ENCODE measurements around the gene UFD1.

The UFD1 gene

DNA sequence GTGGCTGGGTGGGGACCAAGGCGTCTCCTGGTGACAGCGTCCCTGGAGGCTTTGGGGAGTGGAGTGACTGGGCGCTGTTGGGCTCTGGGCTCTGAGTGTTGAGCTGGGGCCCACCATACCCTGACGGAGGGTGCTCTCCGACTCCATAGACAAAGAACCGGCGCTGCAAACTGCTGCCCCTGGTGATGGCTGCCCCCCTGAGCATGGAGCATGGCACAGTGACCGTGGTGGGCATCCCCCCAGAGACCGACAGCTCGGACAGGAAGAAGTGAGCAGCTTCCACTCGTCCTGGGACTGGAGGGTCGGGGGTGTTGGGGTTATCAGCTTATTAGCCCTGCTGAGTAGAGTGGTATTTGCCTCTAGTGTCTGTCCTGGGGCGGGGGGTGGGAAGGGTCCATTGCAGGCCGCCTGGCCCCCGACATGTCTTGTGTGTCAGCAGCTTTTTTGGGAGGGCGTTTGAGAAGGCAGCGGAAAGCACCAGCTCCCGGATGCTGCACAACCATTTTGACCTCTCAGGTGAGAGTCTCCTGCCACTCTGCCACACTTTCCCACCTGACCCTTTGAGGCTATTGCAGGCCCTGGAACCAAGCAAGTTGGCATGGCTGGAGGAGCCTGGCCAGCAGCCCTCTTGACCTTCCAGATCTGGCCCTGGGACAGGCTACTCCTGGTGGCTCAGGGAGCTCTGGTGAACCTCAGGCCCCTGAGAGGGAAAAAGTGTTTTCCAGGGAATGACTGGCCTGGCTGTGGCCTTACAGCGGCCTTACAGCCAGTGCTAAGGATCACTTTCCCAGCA is 37.6 kb upstream of the UFD1 start:
- DNase-seq = no peak

GRCh38 chr22:19515654-19516377 is 36.8 kb upstream of the UFD1 start:
- no peak for DNase-seq

- no peak for DNase-seq
Measured at GRCh38 chr22:19514831-19515565, 36.0 kb upstream of the UFD1 start.

DNA sequence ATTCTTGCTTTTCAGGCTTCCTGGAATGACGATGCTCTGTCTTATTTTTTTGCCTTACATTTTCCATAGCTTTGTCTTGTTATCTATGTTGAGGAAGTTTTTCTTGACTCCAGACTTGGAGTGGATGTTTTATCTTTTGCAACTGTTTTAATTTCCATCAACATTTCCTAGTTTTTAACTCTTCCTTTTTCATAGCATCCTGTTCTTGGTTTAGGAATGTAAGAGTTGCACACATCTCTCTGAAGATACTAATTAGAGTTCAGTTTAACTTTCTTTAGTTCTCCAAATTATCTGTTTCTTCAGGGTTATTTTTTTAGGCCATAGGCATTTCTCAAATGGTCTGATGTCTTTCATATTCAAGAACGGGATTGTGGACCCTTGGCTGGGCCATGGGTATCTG is 34.8 kb upstream of the UFD1 start:
- DNase-seq = no peak

DNA sequence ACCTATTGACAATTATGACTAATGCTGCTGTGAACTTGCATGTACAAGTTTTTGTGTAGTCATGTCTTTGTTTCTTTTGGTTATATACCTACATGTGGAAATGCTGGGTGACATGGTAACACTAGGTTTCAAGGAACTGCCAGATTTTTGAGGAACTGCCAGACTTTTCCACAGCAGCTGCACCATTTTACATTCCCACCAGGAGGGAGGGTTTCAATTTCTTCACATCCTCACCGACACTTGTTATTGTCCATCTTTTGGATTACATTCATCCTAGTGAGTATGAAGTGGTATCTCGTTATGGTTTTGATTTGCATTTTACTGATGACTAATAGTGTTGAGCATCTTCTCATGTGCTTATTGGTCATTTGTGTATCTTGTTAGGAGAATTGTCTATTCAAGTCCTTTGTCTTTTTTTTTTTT is 31.9 kb upstream of the UFD1 start:
- DNase-seq = no peak

DNA sequence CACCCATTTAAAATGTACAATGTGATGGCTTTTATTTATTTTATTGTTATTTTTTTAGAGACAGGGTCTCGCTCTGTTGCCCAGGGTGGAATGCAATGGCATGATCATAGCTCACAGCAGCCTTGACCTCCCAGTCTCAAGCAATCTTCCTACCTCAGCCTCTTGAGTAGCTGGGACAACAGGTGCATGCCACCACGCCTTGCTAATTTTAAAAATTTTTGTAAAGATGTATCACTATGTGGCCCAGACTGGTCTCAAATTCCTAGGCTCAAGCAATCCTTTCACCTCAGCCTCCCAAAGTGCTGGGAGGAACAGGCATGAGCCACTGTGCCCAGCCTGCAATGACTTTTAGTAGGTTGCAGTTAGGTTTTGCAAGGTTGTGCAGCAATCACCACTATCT is 30.9 kb upstream of the UFD1 start:
- DNase-seq = no peak

- DNase-seq = no peak
Measured at GRCh38 chr22:19509191-19509590, 30.2 kb upstream of the UFD1 start.

GRCh38 chr22:19508024-19508776 is 29.2 kb upstream of the UFD1 start:
- no peak for DNase-seq

- no peak for DNase-seq
Measured at GRCh38 chr22:19507534-19507861, 28.5 kb upstream of the UFD1 start.

DNA sequence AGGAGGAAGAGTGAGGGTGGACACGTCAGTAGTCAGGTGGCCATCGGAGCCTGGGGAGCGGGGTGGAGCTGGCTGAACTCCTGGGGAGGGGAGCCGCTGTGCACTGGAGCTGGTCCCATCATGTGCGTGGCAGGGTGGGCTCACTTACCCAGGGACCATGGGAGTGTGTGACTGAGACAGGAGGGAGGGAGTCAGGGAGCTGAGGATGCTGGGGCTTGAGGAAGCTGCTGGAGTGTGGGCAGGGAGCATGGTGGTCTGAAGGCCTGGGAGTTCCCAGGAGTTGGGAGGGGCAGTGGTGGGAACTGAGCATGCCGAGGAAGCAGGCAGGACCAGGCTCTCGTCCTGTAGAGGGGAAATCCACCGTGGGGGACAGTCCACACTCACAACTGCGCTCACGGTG is 27.2 kb upstream of the UFD1 start:
- no peak for DNase-seq

GRCh38 chr22:19505735-19506126 is 26.7 kb upstream of the UFD1 start:
- no peak for DNase-seq

DNA sequence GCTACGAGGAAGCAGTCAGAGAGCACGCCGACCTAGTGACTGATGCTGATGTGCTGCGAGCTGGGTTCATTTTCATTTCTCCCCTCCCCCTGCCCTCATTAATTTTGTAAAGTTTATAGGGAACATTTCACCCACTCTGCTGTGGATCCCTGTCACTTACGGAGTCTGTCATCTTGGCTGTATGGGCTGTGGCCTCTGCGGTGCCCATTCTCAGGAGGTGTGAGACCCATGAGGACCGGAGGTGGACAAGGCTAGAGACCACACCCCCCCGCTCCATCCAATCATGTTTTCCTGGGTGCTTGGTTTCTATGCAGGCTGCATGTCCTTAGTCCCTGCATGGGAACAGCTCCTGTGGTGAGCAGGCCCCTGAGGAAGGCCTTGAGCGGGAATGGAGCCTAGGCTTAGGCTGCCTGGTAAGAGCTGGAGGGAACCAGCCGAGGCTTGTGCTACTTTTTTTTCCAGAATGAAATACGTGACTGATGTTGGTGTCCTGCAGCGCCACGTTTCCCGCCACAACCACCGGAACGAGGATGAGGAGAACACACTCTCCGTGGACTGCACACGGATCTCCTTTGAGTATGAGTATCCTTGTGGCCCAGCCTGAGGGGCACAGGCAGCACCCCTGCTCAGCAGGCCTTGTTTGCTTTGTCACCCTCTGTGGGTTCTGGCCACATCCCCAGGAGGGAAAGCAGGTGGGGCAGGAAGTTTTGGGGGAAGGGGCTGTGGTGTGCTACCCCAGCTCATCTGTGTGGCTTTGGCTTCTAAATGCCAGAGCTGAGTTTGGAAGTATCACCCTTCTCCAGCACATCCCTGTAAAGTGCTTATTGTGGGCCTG is 26.1 kb upstream of the UFD1 start:
- no peak for DNase-seq

- no peak for DNase-seq
Measured at GRCh38 chr22:19503869-19504268, 24.9 kb upstream of the UFD1 start.

DNA sequence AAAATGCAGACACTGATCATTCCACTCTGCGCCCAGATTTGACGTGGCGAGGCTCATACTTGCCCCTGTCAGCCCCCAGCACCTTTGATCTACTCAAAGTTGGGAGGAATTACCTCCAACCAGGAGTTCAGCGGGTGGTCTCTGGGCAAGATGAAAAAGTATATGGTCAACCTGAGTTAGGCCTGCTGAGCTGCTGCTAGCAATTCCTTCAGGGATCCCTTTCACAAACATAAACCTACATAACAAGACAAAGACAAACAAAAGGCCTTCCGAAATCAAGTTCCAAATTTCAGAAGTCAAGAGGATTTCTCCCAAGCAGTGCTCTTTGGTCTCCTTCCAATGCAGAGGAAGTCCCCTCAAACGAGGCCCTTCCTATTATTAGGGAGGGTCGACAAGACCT is 24.4 kb upstream of the UFD1 start:
- no peak for DNase-seq

- no peak for DNase-seq
Measured at GRCh38 chr22:19501897-19502447, 23.0 kb upstream of the UFD1 start.

- no peak for DNase-seq
Measured at GRCh38 chr22:19499880-19500242, 20.9 kb upstream of the UFD1 start.

DNA sequence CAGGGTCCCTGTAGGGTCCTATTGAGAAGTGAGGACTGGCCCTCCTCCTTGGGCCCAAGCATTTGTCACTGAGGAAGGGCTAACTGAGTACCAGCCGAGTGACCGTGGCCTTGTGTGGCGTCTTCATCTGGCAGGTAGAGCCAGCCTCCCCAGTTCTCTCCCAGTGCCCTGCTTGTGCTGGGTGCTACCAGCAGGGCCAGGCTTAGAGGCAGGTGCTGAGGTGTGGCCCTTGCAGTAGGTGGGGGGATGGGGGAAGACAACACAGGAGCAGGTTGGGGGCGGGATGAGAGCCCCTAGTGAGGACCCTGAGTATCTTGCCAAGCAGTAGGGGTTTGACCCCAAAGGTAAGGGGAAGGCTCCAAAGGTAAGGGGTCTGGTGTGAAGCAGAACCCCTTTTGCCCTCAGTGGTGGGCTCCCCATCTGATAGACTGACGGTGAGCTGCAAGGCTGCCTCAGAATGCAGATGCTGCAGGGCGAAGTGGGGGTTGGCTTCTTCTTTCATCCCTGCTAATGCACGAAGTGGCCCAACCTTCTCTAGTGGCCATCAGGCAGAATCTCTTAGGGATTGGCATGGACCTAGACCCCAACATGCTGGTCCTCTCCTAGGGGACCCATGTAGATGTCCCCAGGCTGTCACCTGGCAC is 20.4 kb upstream of the UFD1 start:
- no peak for DNase-seq

- no peak for DNase-seq
Measured at GRCh38 chr22:19498866-19499190, 19.8 kb upstream of the UFD1 start.

DNA sequence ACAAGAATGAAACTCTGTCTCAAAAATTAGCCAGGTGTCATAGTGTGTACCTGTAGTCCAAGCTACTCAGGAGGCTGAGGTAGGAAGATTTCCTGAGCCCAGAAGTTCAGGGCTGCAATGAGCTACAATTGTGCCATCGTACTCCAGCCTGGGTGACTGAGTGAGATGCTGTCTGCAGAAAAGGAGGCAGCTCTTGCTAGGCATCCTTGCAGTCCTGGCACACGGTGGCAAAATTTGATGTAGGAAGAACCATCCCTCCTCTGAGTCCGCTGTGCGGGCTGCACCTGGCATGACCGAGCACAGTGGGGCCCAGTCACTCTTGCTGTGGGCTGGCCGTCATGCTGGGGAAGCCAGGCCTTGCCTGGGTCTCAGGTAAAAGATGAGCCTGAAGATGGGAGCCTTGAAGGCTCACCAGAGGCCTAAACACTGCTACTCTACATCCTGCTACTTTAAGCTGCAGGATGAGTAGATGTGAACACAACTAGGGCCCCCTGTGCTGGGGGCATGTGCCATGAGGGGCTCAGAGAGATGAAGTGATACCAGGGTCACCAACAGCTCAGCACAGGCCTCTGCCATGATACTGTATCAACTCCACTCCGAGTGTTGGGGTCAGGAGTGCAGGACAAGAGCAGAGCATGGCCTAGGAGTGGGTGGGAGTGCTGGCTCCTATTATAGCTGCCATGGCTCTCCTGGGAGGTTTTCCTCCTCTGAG is 19.3 kb upstream of the UFD1 start:
- no peak for DNase-seq

GRCh38 chr22:19497245-19497644 is 18.3 kb upstream of the UFD1 start:
- DNase-seq = peak; percentile 39

- DNase-seq = no peak
Measured at GRCh38 chr22:19496324-19496630, 17.3 kb upstream of the UFD1 start.

Data from fibroblast of skin of scalp (primary cell).